ENCODE measurements around the gene HDAC9.

Gene HDAC9

DNA sequence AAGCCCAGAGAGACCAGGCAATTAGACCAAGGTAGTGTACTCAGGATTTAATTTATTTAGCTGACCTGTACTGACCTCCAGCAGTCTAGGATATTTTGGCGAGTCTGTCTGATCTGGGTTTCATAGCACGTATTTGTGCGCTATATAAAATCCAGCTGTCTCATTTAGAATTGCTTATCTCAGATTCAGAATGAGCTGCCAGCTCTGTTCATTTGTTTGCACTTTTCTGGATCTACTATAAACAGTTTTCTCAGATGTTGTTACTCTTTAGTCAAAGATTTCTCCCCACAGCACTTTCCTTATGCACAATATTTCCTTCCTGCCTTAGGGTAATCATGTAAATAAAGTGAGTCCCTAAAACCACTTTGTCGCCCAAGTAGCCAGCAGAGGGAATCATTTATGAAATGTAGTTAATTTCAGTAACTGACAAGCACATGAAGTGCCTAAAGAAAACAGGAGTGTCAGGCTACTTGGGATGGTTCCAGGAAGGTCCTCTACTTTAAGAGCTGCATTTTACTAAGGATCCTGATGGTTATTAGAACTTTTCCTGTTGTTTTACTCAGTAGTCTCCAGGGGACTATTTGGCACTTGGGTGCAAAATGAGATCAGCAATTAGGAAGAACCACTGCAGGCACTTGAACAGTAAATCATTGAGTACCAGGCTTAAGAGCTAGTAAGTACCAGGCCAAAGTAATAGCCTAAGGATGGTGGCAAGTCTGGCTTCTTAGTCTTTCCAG lies 395.5 kb downstream of the HDAC9 start:
- Histone ChIP-seq H3K27ac (ENCODE audit: low read depth, low read length, severe bottlenecking) (no peak overlapping the region), H3K36me3 (ENCODE audit: control insufficient read depth, insufficient read depth, low read length) (no peaks in the 10 kb centered on the region), H3K9me3 (ENCODE audit: control insufficient read depth, low read length) (no peaks in the 10 kb centered on the region), H3K4me1 (ENCODE audit: control insufficient read depth, insufficient read depth, low read length, poor library complexity, severe bottlenecking) (peaks cover 11% of the 10 kb centered on the region), H3K4me3 (ENCODE audit: extremely low read depth, insufficient read depth, low read length, poor library complexity, severe bottlenecking) (no peak overlapping the region)
- 88 to 100% methylated on average over 3 to 4 of the region's 4 CpGs for WGBS, 2 experiments (ENCODE audit: insufficient coverage in 2 of 2)

GRCh38 chr7:18893156-18893555 lies 397.6 kb downstream of the HDAC9 start:
- no peak overlapping the region for H3K4me3 ChIP-seq (ENCODE audit: extremely low read depth, insufficient read depth, low read length, poor library complexity, severe bottlenecking)
- no peaks in the 10 kb centered on the region for H3K9me3 ChIP-seq (ENCODE audit: control insufficient read depth, low read length)
- peaks cover 17% of the 10 kb centered on the region for H3K4me1 ChIP-seq (ENCODE audit: control insufficient read depth, insufficient read depth, low read length, poor library complexity, severe bottlenecking)
- H3K36me3 ChIP-seq (ENCODE audit: control insufficient read depth, insufficient read depth, low read length): no peaks in the 10 kb centered on the region
- no peak overlapping the region for H3K27ac ChIP-seq (ENCODE audit: low read depth, low read length, severe bottlenecking)
- WGBS, 2 experiments (ENCODE audit: insufficient coverage in 2 of 2): 100% methylated on average over 1 of the region's 3 CpGs; no CpG with 5 or more reads in 1 of the 2 experiments

DNA sequence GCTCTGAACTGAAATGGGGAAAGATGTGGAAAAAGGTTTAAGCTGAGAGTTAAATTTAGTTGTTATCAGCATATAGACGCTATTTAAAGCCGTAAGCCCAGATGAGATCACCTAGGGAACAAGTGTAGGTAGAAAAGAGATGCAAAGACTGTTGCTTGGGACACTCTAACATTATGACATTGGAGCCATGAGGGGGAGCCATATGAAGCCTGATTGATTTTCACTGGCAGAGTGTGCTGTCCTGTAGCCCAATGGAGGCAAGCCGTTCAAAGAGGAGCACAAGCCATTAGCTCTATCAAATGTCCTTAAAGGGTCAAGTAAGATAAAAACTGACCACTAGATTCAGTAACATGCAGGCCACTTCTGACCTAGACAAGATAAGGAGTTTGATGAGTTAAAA lies 398.6 kb downstream of the HDAC9 start:
- H3K9me3 ChIP-seq (ENCODE audit: control insufficient read depth, low read length): no peaks in the 10 kb centered on the region
- peaks cover 17% of the 10 kb centered on the region for H3K4me1 ChIP-seq (ENCODE audit: control insufficient read depth, insufficient read depth, low read length, poor library complexity, severe bottlenecking)
- WGBS, 2 experiments (ENCODE audit: insufficient coverage in 2 of 2): 93 to 100% methylated on average over 2 of the region's 3 CpGs
- H3K36me3 ChIP-seq (ENCODE audit: control insufficient read depth, insufficient read depth, low read length): no peaks in the 10 kb centered on the region
- no peak overlapping the region for H3K4me3 ChIP-seq (ENCODE audit: extremely low read depth, insufficient read depth, low read length, poor library complexity, severe bottlenecking)
- H3K27ac ChIP-seq (ENCODE audit: low read depth, low read length, severe bottlenecking): no peak overlapping the region

DNA sequence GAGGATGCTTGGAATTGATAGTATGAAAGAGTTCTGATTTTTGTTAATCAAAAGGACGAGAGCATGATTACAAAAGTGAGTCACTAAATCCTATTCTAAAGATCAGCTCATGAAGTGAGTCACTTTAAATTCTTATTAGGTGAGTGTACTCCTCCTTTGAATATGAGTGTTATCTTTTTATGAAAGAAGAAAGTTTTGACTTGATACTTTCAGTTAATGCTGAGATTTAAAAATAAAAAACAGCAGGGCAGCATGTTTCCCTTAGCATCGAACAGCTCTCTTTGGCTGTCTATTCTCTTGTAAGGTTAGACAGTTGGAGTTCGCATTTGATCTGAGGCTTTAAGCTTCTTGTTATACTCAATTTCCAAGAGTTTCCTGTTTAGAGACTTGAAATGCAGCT lies 399.9 kb downstream of the HDAC9 start:
- Histone ChIP-seq H3K27ac (ENCODE audit: low read depth, low read length, severe bottlenecking) (peak overlapping the region; percentile 46), H3K4me3 (ENCODE audit: extremely low read depth, insufficient read depth, low read length, poor library complexity, severe bottlenecking) (no peak overlapping the region)

GRCh38 chr7:18896343-18896975 lies 400.9 kb downstream of the HDAC9 start:
- peaks cover 17% of the 10 kb centered on the region for H3K4me1 ChIP-seq (ENCODE audit: control insufficient read depth, insufficient read depth, low read length, poor library complexity, severe bottlenecking)
- H3K4me3 ChIP-seq (ENCODE audit: extremely low read depth, insufficient read depth, low read length, poor library complexity, severe bottlenecking): no peak overlapping the region
- H3K27ac ChIP-seq (ENCODE audit: low read depth, low read length, severe bottlenecking): peak overlapping the region; percentile 33
- no peaks in the 10 kb centered on the region for H3K36me3 ChIP-seq (ENCODE audit: control insufficient read depth, insufficient read depth, low read length)
- H3K9me3 ChIP-seq (ENCODE audit: control insufficient read depth, low read length): no peaks in the 10 kb centered on the region
- no CpG with 5 or more reads among the region's 2 CpGs for WGBS, 2 experiments (ENCODE audit: insufficient coverage in 2 of 2)

More for the DNA sequence above, 399.9 kb downstream of the HDAC9 start:
- H3K36me3 ChIP-seq (ENCODE audit: control insufficient read depth, insufficient read depth, low read length): no peaks in the 10 kb centered on the region
- no peaks in the 10 kb centered on the region for H3K9me3 ChIP-seq (ENCODE audit: control insufficient read depth, low read length)
- WGBS, 2 experiments (ENCODE audit: insufficient coverage in 2 of 2): 84 to 100% methylated on average over 1 to 2 of the region's 3 CpGs
- H3K4me1 ChIP-seq (ENCODE audit: control insufficient read depth, insufficient read depth, low read length, poor library complexity, severe bottlenecking): peaks cover 17% of the 10 kb centered on the region

DNA sequence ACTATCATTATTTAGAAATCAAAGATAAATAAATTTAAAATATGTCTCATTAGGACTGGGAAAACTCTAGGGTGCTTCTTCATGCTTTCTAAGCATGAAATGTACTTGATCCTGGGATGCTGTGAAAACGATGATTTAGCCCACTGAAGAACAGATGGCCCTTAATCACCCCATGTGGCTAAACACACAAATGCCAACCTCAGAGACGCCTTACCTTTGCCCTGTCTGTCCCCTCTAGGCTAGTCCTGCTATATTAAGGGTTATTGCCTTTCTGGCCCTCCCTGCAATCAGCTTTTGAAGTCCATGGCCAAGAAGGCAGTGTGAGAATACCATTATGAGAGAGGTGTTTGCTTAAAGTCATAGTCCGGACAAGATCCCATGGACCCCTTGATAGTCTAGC lies 404.7 kb downstream of the HDAC9 start:
- Histone ChIP-seq H3K4me3 (ENCODE audit: extremely low read depth, insufficient read depth, low read length, poor library complexity, severe bottlenecking) (no peak overlapping the region), H3K36me3 (ENCODE audit: control insufficient read depth, insufficient read depth, low read length) (no peaks in the 10 kb centered on the region), H3K27ac (ENCODE audit: low read depth, low read length, severe bottlenecking) (peak overlapping the region; percentile 31), H3K9me3 (ENCODE audit: control insufficient read depth, low read length) (no peaks in the 10 kb centered on the region), H3K4me1 (ENCODE audit: control insufficient read depth, insufficient read depth, low read length, poor library complexity, severe bottlenecking) (peaks cover 13% of the 10 kb centered on the region)
- 73 to 80% methylated on average over 1 to 2 of the region's 3 CpGs for WGBS, 2 experiments (ENCODE audit: insufficient coverage in 2 of 2)

DNA sequence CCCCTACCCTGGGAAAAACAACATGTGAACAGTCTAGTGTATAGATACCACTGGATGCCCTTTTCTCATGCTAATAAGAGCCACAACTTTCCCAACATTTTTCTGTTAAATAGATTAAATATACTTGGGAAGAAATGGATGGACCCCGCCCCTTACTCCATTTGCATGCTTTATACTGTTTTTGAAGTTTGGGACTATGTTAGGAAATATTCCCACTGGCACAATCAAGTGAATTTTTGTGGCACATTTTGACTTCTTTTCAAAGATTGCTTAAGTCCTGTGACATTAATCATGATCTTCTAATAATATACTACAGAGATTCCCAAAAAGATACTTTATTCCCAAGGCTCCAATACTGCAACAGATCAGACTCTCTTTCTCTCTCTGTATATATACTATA lies 405.3 kb downstream of the HDAC9 start:
- no peak overlapping the region for H3K4me3 ChIP-seq (ENCODE audit: extremely low read depth, insufficient read depth, low read length, poor library complexity, severe bottlenecking)
- no peaks in the 10 kb centered on the region for H3K9me3 ChIP-seq (ENCODE audit: control insufficient read depth, low read length)
- WGBS, 2 experiments (ENCODE audit: insufficient coverage in 2 of 2): no CpG with 5 or more reads among the region's 1 CpG
- H3K27ac ChIP-seq (ENCODE audit: low read depth, low read length, severe bottlenecking): no peak overlapping the region
- H3K36me3 ChIP-seq (ENCODE audit: control insufficient read depth, insufficient read depth, low read length): no peaks in the 10 kb centered on the region
- peaks cover 7% of the 10 kb centered on the region for H3K4me1 ChIP-seq (ENCODE audit: control insufficient read depth, insufficient read depth, low read length, poor library complexity, severe bottlenecking)

DNA sequence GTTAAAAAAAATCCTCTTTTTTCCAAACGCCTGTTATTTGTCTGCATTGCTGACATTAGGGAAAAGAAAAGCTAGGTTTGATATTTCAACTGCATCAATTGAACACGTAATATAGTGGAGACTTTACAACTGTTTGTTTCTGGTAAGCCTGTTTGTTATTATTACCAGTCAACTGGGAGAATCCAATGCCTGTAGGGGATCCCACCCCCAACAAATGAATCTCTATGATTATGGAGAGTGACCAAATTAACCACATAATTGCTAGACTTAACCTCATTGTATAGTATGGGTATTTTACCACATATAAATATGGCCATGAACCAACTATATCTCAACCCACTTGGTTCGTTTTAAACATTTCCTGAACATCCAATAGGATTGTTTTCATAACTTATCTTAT lies 405.8 kb downstream of the HDAC9 start:
- Histone ChIP-seq H3K27ac (ENCODE audit: low read depth, low read length, severe bottlenecking) (no peak overlapping the region), H3K4me3 (ENCODE audit: extremely low read depth, insufficient read depth, low read length, poor library complexity, severe bottlenecking) (no peak overlapping the region), H3K4me1 (ENCODE audit: control insufficient read depth, insufficient read depth, low read length, poor library complexity, severe bottlenecking) (peaks cover 4% of the 10 kb centered on the region), H3K36me3 (ENCODE audit: control insufficient read depth, insufficient read depth, low read length) (no peaks in the 10 kb centered on the region), H3K9me3 (ENCODE audit: control insufficient read depth, low read length) (no peaks in the 10 kb centered on the region)
- WGBS, 2 experiments (ENCODE audit: insufficient coverage in 2 of 2): no CpG with 5 or more reads among the region's 3 CpGs

DNA sequence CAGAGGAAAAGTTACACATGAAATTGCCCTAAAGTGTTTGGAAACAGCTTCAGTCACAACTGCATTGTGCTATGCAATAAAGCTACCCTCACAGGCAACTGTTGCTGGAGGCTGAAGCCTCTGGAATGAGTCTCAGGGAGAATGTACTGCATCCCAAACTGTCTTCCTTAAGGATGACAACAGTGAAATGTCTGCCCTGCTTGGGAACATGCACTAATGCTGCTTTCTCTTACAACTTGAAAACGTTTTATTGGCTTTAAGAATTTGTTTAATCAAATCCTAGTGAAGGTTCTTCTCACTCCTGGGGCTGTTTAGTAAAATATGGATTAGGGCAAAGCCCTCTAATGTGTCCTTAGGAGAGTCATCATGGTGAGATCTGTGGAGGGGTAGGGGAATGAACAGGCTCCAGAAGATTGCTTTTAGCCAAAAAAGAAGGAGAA lies 406.5 kb downstream of the HDAC9 start:
- H3K9me3 ChIP-seq (ENCODE audit: control insufficient read depth, low read length): no peaks in the 10 kb centered on the region
- no peaks in the 10 kb centered on the region for H3K36me3 ChIP-seq (ENCODE audit: control insufficient read depth, insufficient read depth, low read length)
- H3K27ac ChIP-seq (ENCODE audit: low read depth, low read length, severe bottlenecking): no peak overlapping the region
- no peak overlapping the region for H3K4me3 ChIP-seq (ENCODE audit: extremely low read depth, insufficient read depth, low read length, poor library complexity, severe bottlenecking)
- WGBS, 2 experiments (ENCODE audit: insufficient coverage in 2 of 2): no CpG with 5 or more reads among the region's 1 CpG
- no peaks in the 10 kb centered on the region for H3K4me1 ChIP-seq (ENCODE audit: control insufficient read depth, insufficient read depth, low read length, poor library complexity, severe bottlenecking)

- no peaks in the 10 kb centered on the region for H3K9me3 ChIP-seq (ENCODE audit: control insufficient read depth, low read length)
- H3K36me3 ChIP-seq (ENCODE audit: control insufficient read depth, insufficient read depth, low read length): no peaks in the 10 kb centered on the region
- no peaks in the 10 kb centered on the region for H3K4me1 ChIP-seq (ENCODE audit: control insufficient read depth, insufficient read depth, low read length, poor library complexity, severe bottlenecking)
- H3K27ac ChIP-seq (ENCODE audit: low read depth, low read length, severe bottlenecking): no peak overlapping the region
- no peak overlapping the region for H3K4me3 ChIP-seq (ENCODE audit: extremely low read depth, insufficient read depth, low read length, poor library complexity, severe bottlenecking)
Measured at GRCh38 chr7:18902892-18903291, 407.3 kb downstream of the HDAC9 start.

DNA sequence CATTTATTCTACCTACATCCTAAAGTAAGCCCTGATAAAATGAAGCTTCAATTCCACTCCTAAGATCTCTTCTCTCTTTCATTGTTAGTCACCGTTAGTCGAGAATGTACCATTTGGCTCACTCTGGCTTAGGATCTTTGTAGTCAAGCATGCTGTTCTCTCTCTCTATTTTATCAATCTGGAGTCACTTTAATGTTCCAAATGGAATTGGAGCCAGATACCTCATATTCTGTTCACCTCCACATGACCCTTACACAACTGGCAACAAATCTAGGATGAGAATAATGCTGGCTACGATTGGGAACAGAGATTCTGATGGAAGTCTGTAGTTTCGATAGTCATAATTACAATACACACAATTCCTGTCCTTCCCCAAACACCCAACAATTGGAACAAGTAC lies 408.1 kb downstream of the HDAC9 start:
- no peak overlapping the region for H3K4me3 ChIP-seq (ENCODE audit: extremely low read depth, insufficient read depth, low read length, poor library complexity, severe bottlenecking)
- 43 to 76% methylated on average over 2 of the region's 4 CpGs for WGBS, 2 experiments (ENCODE audit: insufficient coverage in 2 of 2)
- H3K36me3 ChIP-seq (ENCODE audit: control insufficient read depth, insufficient read depth, low read length): no peaks in the 10 kb centered on the region

More for the DNA sequence above, 408.1 kb downstream of the HDAC9 start:
- H3K9me3 ChIP-seq (ENCODE audit: control insufficient read depth, low read length): no peaks in the 10 kb centered on the region
- H3K4me1 ChIP-seq (ENCODE audit: control insufficient read depth, insufficient read depth, low read length, poor library complexity, severe bottlenecking): no peaks in the 10 kb centered on the region
- H3K27ac ChIP-seq (ENCODE audit: low read depth, low read length, severe bottlenecking): no peak overlapping the region

Data from mesodermal cell (in vitro differentiated cells).